ENCODE results near the gene C2CD4A. TPM values are rescaled to one million over a fixed set of nuclear protein-coding genes. Genes with fewer than 3 reads are reported as not detected.

Gene C2CD4A
- total and polyA plus RNA-seq, 10 donors, result 0.04 to 0.08 (median 0.06) TPM; not detected in 7

DNA sequence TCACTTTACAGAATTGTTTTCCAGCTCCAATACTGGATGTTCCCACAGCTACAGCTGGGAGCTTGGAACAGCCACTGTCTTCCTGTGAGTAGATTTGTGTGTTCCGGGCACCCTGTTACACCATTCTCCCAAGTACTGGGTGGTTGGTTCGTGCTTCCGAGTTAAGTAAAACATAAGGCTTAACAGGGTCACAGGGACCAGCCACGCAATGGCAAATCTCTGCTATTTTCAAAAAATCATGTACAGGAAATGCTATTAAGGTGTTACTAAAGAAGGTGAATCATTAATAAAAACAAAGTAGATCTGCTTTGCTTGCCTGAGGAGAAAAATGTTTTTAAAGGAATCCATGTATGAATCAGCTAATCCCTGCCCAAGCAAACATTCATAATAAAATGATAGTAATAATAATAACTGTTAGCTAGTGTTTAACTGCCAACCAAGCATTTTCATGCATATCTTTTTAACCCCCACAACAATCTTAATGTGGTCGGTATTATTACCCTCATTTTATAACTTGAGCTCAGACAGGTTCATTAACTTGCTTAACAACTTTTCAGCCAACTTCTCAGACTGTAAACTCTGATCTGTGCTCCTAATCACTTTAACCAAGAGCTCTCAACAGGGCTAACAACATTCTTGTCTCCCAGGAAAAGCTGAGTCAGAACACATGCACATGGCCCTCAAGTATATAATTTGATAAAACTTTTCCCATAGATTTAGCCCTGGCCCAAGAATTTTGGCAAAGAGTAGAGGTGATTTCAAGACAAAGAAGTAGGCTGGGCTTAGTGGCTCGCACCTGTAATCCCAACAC is 2.7 kb upstream of the C2CD4A start:
- H3K36me3 ChIP-seq, result no peaks in the 10 kb centered on the region
- DNase-seq, result no peak
- no peaks in the 10 kb centered on the region for H3K9me3 ChIP-seq
- no peak overlapping the region for H3K4me3 ChIP-seq
- no peak overlapping the region for H3K27ac ChIP-seq
- 86 to 90% (median 89%) methylated on average over 6 of the region's 6 CpGs for WGBS, 5 donors
- H3K27me3 ChIP-seq (replicated peaks in 1 of 7), result peaks cover 0 to 35% (median 7%) of the 10 kb centered on the region in 7 donors
- peaks cover 17 to 49% (median 37%) of the 10 kb centered on the region in 6 donors for H3K4me1 ChIP-seq
- intact Hi-C loops (cut with DNase I; ENCODE audit: low total_unique reads), result no loop called here
- TF ChIP-seq POLR2AphosphoS5 (IDR thresholded peaks at IDR 0.05), result no peak
- no peak for TF ChIP-seq POLR2A (IDR thresholded peaks at IDR 0.05)
- TF ChIP-seq, protein P1, sequence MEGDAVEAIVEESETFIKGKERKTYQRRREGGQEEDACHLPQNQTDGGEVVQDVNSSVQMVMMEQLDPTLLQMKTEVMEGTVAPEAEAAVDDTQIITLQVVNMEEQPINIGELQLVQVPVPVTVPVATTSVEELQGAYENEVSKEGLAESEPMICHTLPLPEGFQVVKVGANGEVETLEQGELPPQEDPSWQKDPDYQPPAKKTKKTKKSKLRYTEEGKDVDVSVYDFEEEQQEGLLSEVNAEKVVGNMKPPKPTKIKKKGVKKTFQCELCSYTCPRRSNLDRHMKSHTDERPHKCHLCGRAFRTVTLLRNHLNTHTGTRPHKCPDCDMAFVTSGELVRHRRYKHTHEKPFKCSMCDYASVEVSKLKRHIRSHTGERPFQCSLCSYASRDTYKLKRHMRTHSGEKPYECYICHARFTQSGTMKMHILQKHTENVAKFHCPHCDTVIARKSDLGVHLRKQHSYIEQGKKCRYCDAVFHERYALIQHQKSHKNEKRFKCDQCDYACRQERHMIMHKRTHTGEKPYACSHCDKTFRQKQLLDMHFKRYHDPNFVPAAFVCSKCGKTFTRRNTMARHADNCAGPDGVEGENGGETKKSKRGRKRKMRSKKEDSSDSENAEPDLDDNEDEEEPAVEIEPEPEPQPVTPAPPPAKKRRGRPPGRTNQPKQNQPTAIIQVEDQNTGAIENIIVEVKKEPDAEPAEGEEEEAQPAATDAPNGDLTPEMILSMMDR (IDR thresholded peaks at IDR 0.05 in 8 of 11, conservative IDR thresholded peaks at IDR 0.05 in 3 of 11), result no peak

DNA sequence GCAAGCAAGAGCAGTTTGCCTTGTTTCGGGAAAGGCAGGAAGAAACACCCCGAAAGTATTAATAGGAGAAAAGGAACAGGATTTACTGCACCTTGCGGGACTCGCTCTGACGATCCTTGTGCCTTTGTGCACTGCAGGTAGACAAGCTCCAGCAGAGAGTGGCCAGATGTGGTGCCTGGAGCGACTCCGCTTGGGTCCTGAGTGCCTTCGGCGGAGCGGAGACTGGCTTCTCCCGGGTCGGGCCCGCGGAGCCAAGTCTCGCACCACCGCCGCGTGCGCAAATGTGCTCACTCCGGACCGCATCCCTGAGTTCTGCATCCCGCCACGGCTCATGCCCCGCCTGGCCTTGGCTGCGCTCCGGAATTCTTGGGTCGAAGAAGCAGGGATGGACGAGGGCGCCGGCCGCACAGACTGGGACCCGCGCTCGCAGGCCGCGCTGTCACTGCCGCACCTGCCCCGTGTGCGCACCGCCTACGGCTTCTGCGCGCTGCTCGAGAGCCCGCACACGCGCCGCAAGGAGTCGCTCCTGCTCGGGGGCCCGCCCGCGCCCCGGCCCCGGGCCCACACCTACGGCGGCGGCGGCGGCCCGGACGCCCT is 769 bp downstream of the C2CD4A start:
- 2 to 3% (median 3%) methylated on average over 21 to 62 of the region's 62 CpGs for WGBS, 5 donors

DNA sequence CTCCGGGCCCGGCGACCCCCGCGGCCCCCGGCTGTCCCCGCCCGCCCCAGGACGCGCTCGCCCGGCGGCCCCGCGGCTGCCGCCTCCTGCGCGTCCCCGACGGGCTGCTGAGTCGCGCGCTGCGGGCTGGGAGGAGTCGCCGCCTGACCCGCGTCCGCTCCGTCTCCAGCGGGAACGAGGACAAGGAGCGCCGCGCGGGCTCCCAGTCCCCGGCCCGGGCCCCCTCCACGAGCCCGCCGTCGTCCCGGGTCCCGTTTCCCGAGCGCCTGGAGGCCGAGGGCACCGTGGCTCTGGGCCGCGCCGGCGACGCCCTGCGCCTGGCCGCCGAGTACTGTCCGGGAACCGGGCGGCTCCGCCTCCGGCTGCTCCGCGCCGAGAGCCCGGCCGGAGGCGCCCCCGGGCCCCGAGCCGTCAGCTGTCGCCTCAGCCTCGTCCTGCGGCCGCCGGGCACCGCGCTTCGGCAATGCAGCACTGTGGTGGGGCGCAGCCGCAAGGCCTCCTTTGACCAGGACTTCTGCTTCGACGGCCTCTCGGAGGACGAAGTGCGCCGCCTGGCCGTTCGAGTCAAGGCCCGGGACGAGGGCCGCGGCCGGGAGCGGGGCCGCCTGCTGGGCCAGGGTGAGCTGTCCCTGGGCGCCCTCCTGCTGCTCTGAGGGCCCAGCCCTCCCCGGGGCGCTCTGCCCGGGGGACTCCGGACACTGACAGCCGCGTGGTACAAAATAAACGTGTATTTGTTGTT is 1.5 kb downstream of the C2CD4A start:
- TF ChIP-seq, protein P1 (IDR thresholded peaks at IDR 0.05 in 8 of 11, conservative IDR thresholded peaks at IDR 0.05 in 3 of 11), result peak in 3 of 11 experiments; percentile 18 to 29 (median 28)
- TF ChIP-seq POLR2AphosphoS5 (IDR thresholded peaks at IDR 0.05) (peak in 2 of 3 donors; percentile 17 to 44), POLR2A (IDR thresholded peaks at IDR 0.05) (no peak)
- peaks cover 18 to 36% (median 29%) of the 10 kb centered on the region in 6 donors for H3K4me1 ChIP-seq
- 0 to 2% (median 1%) methylated on average over 2 to 103 of the region's 103 CpGs for WGBS, 5 donors
- H3K9me3 ChIP-seq, result no peaks in the 10 kb centered on the region
- intact Hi-C loops (cut with DNase I; ENCODE audit: low total_unique reads), result no loop called here
- no peaks in the 10 kb centered on the region for H3K36me3 ChIP-seq
- peaks cover 0 to 44% (median 7%) of the 10 kb centered on the region in 7 donors for H3K27me3 ChIP-seq (replicated peaks in 1 of 7)
- H3K27ac ChIP-seq, result peak overlapping the region in 5 of 8 donors; percentile 27 to 58 (median 43)
- peak overlapping the region; percentile 36 to 87 (median 68) for H3K4me3 ChIP-seq
- DNase-seq, result peak; percentile 89

More for the DNA sequence above, 769 bp downstream of the C2CD4A start:
- DNase-seq, result peak; percentile 82
- TF ChIP-seq, protein P1 (IDR thresholded peaks at IDR 0.05 in 8 of 11, conservative IDR thresholded peaks at IDR 0.05 in 3 of 11), result no peak
- TF ChIP-seq POLR2AphosphoS5 (IDR thresholded peaks at IDR 0.05), result no peak
- TF ChIP-seq POLR2A (IDR thresholded peaks at IDR 0.05), result no peak
- Histone ChIP-seq H3K4me1 (peaks cover 18 to 36% (median 29%) of the 10 kb centered on the region in 6 donors), H3K9me3 (no peaks in the 10 kb centered on the region), H3K27ac (no peak overlapping the region), H3K27me3 (replicated peaks in 1 of 7) (peaks cover 0 to 44% (median 7%) of the 10 kb centered on the region in 7 donors), H3K4me3 (peak overlapping the region; percentile 39 to 87 (median 68)), H3K36me3 (no peaks in the 10 kb centered on the region)
- intact Hi-C loops (cut with DNase I; ENCODE audit: low total_unique reads), result no loop called here
